GM19239 (cell line): ENCODE data around the gene PLPP3.

Experiments
- DNase-seq: peaks from one replicate; pipeline ENCODE4 v3.0.0; 2011; ENCODE audit warnings: low spot score; ENCODE audit not compliant: insufficient read length
- FAIRE-seq: peaks from 2 replicates; lab custom pipeline; 2011; peaks lifted over from hg19 to GRCh38; lab: Jason Lieb, UNC

The PLPP3 gene

GRCh38 chr1:56472860-56473259 lies 106.5 kb downstream of the PLPP3 start:
- DNase-seq (peak; percentile 48), FAIRE-seq (peak; percentile 79)

DNA sequence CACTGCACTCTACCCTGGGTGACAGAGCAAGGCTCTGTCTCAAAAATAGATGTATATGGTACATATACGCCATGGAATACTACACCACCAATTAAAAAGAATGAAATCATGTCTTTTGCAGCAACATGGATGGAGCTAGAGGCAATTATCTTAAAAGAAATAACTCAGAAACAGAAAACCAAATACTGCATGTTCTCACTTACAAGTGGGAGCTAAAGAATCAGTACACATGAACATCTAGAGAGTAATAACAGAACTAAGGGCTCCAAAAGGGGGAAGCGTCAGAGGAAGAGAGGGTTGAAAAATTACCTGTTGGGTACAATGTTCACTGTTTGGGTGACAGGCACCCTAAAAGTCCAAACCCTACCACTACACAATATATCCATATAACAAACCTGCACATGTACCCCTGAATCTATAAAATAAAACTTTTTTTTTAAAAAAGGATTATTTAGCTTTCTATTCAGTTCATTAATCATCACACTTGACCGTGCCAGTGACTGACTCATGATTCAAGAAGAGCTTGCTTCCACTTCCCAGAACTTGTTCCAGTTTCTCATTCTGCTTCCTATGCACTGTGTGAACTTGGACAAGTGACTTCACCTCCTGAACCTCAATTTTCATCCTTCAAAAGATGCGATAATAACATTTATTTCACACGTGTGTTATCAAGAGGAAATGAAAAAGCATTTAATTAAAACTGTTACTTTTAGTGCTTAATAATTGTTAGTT lies 109.6 kb downstream of the PLPP3 start:
- DNase-seq = no peak
- no peak for FAIRE-seq

DNA sequence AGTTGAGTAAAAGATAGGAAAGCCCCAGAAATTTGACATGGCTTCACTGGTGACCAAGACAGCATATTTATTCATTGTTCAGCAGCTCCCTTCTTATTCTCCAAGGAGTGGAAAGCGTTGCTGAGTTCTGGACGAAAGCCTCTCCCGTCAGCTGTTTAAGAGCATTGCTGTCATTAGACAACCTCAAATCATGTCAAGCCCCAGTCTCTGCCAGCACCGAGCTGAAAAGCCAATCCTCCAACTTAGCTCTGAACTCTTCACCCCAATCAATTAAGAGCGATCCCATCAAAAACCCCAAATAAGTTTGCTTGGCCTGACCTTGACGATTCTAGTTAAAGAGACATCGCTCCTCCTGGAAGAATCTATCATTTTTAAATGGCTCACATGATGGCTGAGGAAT lies 110.8 kb downstream of the PLPP3 start:
- no peak for FAIRE-seq

DNA sequence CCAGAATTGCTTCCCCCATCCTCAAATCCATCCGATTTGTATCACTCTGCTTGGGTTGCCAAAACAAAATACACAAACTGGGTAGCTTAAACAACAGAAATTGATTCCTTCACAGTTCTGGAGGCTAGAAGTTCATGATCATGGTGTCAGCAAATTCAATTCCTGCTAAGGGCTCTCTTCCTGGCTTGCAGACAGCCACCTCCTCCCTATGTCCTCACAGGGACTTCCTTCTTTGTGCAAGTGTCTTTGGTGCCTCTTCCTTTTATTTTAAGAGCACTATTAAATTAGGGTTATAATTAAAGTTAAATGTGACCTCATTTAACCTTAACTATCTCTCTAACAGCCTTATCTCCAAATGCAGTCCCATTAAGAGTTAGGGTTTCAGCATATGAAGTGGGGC lies 112.8 kb downstream of the PLPP3 start:
- DNase-seq (no peak), FAIRE-seq (no peak)

More for the DNA sequence above, 110.8 kb downstream of the PLPP3 start:
- no peak for DNase-seq

GRCh38 chr1:56464294-56464693 lies 115.1 kb downstream of the PLPP3 start:
- DNase-seq (no peak), FAIRE-seq (no peak)

DNA sequence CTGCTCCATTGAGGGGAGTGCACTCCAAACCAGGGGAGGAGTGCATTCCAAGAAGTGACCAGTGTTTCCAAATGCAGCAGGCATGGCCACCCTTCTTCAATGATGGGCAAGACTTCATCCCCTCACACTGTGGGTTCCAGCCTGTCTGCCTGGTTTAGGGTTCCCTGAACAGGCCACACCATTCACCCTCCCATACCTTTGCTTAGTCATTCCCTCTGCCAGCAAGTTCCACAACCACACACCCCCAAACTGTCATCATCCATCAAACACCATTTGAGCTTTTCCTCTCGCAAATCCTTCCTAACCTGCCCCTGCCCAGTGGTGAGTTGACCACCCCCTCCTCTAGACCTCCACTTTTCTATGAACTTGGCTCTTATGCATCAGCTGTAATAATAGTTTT lies 116.0 kb downstream of the PLPP3 start:
- DNase-seq (no peak), FAIRE-seq (no peak)

DNA sequence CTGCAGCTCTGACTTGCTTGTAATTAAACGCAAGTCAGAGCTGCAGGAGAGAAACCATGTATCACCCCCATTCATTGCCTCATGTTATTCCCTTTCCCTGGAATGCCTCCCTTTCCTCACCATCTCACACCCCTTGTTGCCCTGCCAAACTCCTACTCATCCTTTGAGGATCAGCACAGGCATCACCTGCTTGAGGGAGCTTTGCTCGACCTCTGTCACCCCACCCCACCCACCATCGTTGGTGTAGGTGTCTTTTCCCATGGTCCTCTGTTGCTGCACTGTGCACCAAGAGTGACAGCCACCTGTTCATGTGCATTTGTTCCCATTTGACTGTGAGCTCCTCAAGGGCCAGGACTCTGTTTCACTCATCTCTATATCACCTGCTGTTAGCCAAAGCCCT lies 117.2 kb downstream of the PLPP3 start:
- DNase-seq = no peak
- no peak for FAIRE-seq

DNA sequence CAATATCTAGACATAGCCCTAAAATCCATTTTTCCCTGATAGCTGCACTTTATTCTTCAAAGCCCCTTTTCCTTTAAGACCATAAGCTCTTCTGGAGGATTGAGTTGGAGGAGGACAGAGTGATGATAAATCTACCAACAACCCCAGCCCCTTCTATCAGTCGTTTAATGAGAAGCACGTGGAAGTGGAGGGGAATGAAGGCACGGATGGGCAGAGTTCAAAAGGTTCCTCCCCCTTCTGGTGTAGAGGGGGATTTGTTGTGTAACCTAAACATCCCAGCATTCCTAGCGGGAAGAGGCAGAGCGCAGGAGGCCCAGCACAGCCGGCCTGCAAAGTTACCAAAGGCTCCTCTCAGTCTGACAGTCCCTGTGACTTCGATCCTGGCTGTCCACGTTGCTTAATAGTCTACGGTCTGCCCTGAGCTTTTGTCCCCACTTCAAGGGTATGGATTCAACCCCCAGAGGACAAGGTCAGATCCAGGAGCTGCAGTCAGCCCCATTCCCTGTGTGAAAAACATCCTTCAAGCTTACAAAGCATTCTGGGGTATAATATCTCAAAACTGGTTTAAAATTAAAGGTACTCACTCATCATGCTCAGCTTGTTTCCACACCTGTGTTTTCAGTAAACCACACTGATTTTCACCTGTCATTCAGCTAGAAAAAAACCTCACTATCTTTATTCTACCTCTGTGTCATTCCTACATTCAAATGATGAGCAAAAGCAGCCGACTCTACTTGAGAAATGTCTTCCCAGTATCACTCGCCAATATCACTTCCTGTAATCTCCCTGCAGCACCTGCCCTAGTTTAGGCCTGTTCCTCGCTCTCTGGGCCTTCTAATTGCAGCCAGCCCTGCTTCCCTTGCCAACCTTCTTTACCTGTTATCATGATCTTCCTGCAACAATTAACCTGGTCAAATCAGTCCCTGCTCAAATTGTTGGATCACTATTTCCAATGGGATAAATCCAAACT lies 117.9 kb downstream of the PLPP3 start:
- DNase-seq = no peak
- FAIRE-seq = no peak

GRCh38 chr1:56459260-56459659 lies 120.1 kb downstream of the PLPP3 start:
- FAIRE-seq (no peak), DNase-seq (no peak)

GRCh38 chr1:56457756-56458375 lies 121.5 kb downstream of the PLPP3 start:
- DNase-seq = no peak
- no peak for FAIRE-seq

DNA sequence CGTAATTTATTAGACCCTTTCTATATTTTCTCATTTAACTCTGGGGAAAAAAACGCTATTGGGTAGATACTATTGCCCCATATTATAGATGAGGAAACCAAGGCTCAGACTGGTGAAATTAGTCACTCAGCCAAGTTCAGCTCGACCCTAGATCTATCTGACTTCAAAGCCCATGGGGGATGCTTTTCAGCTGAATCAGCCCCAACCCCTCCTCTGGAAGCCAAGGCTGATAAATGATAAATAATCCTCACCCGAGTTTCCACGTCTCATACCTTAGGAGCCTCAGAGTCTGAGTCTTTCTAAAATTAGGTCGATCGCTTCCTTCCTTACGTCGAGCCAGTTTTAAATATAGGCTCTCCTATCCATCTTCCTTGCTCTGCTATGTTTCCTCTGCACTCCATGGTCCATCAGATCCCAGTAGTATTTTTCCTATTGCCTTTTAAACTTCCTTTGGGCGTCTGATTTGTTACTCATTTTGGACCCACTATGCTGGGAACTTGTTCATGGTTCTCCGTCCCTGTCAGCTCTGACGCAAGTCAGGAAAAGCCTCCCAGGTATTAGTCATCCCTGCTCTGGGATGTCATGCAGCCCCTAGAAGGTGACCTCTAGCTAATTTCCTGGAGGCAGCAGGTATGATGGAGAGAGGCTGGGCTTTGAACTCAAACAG lies 122.8 kb downstream of the PLPP3 start:
- DNase-seq = no peak

GRCh38 chr1:56453417-56454078 lies 125.8 kb downstream of the PLPP3 start:
- no peak for FAIRE-seq
- no peak for DNase-seq

More for the DNA sequence above, 122.8 kb downstream of the PLPP3 start:
- no peak for FAIRE-seq

DNA sequence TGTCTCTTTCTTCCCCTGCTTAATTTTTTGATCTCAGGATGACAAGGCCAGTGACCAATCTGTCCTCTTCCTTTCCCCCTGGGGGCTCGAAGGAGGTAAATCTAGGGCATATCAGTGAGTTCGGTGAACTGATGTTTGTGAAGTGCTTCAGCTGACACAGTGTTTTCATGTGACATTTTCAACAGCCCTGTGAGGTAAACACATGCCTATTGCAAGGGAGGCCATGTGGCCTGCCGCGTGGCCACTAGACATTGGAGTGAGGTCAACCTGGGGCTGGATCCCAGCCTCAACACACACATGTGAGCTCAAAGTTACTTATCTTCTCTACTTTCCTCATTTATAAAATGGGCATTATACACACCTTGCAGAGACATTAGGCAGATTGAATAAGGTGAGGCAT lies 126.3 kb downstream of the PLPP3 start:
- DNase-seq (no peak), FAIRE-seq (no peak)

DNA sequence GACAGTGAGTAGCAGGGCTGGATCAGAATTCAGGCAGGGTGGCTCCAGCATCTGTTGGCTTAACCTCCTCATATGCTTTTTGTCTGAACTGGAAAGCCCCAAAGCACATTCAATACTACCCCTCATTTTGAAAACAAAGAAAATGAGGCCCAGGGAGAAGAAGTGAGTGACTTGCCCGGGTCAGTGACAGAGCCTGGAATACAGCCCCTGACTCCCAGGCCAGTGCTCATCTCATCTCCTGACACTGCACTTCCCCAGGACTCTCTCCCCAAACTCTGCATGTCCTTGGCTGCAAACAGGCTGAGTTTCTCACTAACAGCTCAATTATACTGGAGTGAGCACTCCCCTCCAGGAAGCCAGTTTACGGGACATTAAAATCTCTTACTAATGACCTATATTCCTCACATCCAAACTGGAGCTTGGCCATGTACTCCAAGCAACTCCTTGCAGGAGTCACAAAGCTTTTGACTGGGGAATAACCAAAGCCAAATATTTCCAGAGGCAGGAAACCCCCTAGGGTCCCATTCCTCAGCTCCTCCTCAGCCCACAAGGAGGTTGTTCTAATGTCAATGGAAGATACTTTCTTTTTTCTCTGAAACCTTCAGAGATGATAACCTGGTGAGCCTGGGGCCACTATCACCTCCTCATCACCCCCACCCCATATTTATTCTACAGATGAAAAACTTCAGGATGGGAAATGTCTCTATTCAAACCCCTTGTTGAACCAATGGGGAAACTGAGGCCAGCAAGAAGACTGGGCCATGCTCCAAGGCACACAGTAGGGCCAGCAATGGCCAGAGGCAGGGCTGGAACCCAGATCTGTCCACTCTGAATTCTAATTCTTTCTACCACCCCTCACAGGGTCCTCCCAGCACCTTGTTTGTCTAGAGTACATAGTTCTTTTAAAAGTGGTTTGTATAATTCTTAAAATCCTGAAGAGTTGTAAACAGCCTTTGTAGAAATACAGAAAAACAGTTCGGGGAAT lies 127.0 kb downstream of the PLPP3 start:
- FAIRE-seq = no peak
- DNase-seq = no peak

DNA sequence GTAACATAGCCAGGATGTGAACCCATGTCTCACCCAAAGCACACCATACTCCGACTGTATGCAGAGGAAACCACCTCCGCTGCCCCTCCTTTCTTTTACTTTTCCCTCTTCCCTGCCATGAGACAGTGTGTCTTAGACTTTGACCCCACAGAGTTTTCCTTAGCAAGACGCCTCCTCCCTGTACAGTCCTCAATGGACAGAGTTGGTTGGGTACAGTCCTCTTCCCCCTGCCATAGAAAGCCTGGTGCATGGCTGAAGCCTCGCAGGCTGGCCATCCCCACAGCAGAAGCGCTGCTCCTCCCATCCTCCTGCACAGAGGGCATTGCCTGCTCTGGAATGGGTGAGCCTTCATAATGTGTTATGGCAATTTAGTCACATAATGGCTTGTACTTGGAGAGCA lies 127.9 kb downstream of the PLPP3 start:
- DNase-seq (no peak), FAIRE-seq (no peak)

DNA sequence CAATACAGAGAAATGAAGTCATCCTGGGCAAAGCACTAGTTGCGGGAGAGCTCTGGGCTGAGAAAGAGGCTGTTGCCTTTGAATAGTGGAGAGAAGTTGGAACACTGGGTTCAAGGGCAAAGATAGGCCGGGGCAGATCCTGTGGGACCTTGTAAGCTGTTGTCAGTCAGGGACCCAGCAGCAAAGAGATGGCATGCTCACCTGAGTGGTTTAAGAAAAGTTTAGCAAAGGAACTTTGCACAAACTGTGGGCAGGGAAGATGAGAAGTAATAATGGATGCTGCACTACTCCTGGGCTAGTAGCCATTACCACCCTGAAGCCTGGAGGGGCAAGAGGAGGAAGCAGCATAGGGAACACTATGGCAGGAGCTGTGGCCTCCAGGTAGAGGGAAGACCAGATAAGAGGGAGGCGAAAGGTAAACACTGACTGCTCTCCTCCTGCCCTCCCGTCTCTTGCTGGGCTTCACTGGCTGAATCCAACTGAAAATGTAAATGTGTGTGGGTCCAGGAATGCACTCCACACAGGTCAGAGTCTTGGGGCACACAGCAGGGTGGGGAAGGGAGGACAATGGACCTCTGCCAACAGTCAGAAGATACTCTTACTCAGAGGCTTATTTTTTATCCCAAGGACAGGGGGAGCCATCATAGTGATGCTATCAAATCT lies 129.2 kb downstream of the PLPP3 start:
- FAIRE-seq (no peak), DNase-seq (no peak)

DNA sequence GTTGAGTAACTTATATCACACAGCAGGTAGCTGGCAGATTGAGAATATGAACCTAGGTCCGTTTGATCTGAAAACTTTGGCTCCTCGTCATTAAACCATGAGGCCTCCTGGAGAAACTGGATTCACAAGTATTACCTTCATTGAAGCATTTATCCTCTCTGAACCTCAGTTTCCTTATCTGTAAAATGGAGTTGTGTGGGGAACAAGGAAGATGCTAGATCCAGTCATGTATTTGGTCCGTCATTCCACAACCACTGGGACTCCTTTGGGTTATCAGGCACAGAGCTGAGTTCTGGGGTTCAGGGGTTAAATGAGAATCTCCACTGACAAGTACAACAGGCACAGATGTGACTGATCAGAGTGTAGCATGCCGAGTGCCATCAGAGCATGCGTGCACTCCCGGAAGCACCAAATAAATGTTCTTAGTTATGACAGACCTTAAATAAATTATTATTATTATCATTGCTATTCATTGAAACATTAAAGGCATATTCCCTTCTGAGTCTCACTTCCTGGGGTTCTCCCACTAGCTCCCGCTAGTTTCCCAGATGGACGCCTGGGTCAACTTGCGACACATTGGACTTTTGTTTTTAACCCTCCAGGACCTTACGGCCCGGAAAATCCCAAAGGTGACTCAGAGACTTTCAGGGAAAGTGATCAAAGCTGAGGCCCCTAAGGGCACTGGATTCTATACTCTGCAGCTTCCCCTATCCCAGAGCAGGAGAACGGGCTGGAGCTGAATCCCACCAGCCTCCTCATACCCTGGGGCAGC lies 130.6 kb downstream of the PLPP3 start:
- no peak for FAIRE-seq

More for the DNA sequence above, 130.6 kb downstream of the PLPP3 start:
- DNase-seq = no peak
